K562 (cell line): ENCODE measurements around the gene APOBEC3C. TPM values are rescaled to one million over a fixed set of nuclear protein-coding genes. Genes with fewer than 3 reads are reported as not detected.

Source experiments
- ATAC-seq: fragments of 200-7000 bp; cut with Tn5 transposase; 3 replicates; pipeline ENCODE4 v1.9.1; 2020; ENCODE audit warnings: moderate library complexity
- BruUV-seq: library from RNA; stranded (reverse); fragments of 400-500 nt; replicated peaks from 2 replicates; lab custom pipeline; 2021; lab: Mats Ljungman, UMichigan
- CTCF ChIA-PET: fragments of 300-600 bp; formaldehyde crosslinking; extraction: SDS; loops from one replicate; lab custom pipeline; 2021; ENCODE audit warnings: low intra/inter-chr PET ratio; lab: Yijun Ruan, JAX
- POLR2A ChIA-PET: fragments of 300-600, 350-650 bp; sonication (Branson Sonifier 250); formaldehyde crosslinking; extraction: SDS; loops from one replicate; lab custom pipeline; 2021; ENCODE audit warnings: antibody characterized with exemption, inconsistent platforms; lab: Yijun Ruan, JAX
- DNase-seq, 4 experiments: peaks; one replicate each; pipeline versions ENCODE4 v3.0.0 to v3.0.0-alpha.2; 2011 to 2018; ENCODE audit warnings: low spot score in 3 of 4, mixed read lengths in 3 of 4; ENCODE audit errors: extremely low read depth in 1 of 4
- FAIRE-seq: peaks from 2 replicates; lab custom pipeline; 2011; peaks lifted over from hg19 to GRCh38; lab: Jason Lieb, UNC
- H2AFZ ChIP-seq: 2 replicates; pipeline ENCODE4 v1.6.0; 2011; ENCODE audit warnings: low read depth, low read length, control low read depth, inconsistent platforms
- H3K27ac ChIP-seq: fragments of 200-600 bp; 3 replicates; pipeline ENCODE4 v1.8.0; 2011; ENCODE audit warnings: low read depth, mild to moderate bottlenecking, control low read depth, inconsistent platforms, low read length, moderate library complexity, mixed read lengths; ENCODE audit errors: extremely low read depth
- H3K27me3 ChIP-seq, 2 experiments: fragments of 300-600 bp in 1 of 2; 2 replicates in 1 of 2; 3 replicates in 1 of 2; pipeline versions ENCODE4 v1.6.0 to v1.8.0; 2011; ENCODE audit warnings: inconsistent platforms in 2 of 2, low read length in 2 of 2, mild to moderate bottlenecking in 1 of 2, mixed read lengths in 1 of 2, moderate library complexity in 1 of 2; ENCODE audit not compliant: control insufficient read depth in 2 of 2, insufficient read depth in 2 of 2
- H3K36me3 ChIP-seq: fragments of 300-600 bp; 3 replicates; pipeline ENCODE4 v1.8.0; 2011; ENCODE audit warnings: mild to moderate bottlenecking, low read length, inconsistent platforms; ENCODE audit not compliant: control insufficient read depth, insufficient read depth
- H3K4me1 ChIP-seq, 2 experiments: fragments of 200-600 bp in 1 of 2; replicated peaks in 1 of 2; 2 replicates in 1 of 2; 3 replicates in 1 of 2; pipeline versions ENCODE4 v1.5.1 to v1.8.0; 2011; ENCODE audit warnings: inconsistent platforms in 2 of 2, low read length in 2 of 2, mild to moderate bottlenecking in 1 of 2, mixed read lengths in 1 of 2, moderate library complexity in 1 of 2; ENCODE audit not compliant: control insufficient read depth in 2 of 2, insufficient read depth in 2 of 2
- H3K4me2 ChIP-seq: 2 replicates; pipeline ENCODE4 v1.6.1; 2011; ENCODE audit warnings: low read length, control low read depth, inconsistent platforms, mixed read lengths; ENCODE audit not compliant: insufficient read depth
- H3K4me3 ChIP-seq: fragments of 200-600 bp; sonication (generic), shearing (Covaris generic); 2 replicates; pipeline ENCODE4 v1.5.1; 2016; ENCODE audit warnings: control low read depth, inconsistent platforms
- H3K79me2 ChIP-seq: fragments of 200-600 bp; 3 replicates; pipeline ENCODE4 v1.8.0; 2011; ENCODE audit warnings: low read length, inconsistent platforms; ENCODE audit not compliant: control insufficient read depth, insufficient read depth
- H3K9ac ChIP-seq, 2 experiments: 2 replicates each; pipeline versions ENCODE4 v1.6.0 to v1.6.1; 2011; ENCODE audit warnings: low read depth in 2 of 2, low read length in 2 of 2, control low read depth in 1 of 2, inconsistent platforms in 1 of 2, mild to moderate bottlenecking in 1 of 2, mixed read lengths in 1 of 2; ENCODE audit not compliant: insufficient read depth in 1 of 2
- H3K9me1 ChIP-seq: one replicate; pipeline ENCODE4 v1.6.0; 2011; ENCODE audit warnings: inconsistent platforms, mild to moderate bottlenecking, low read length, moderate library complexity; ENCODE audit not compliant: control insufficient read depth, insufficient read depth
- H3K9me3 ChIP-seq: replicated peaks from 2 replicates; pipeline ENCODE4 v1.5.1; 2011; ENCODE audit warnings: low read depth, low read length, inconsistent platforms; ENCODE audit not compliant: control insufficient read depth, insufficient read depth
- H4K20me1 ChIP-seq: replicated peaks from 2 replicates; pipeline ENCODE4 v1.6.1; 2011; ENCODE audit warnings: low read length, inconsistent platforms, mixed read lengths; ENCODE audit not compliant: control insufficient read depth, insufficient read depth
- CREM ChIP-seq: IDR thresholded peaks from 2 replicates; pipeline ENCODE4 v1.6.1; 2014; ENCODE audit warnings: antibody characterized with exemption, low read depth
- ETV5 ChIP-seq: sonication (generic); formaldehyde crosslinking; IDR thresholded peaks from 2 replicates; pipeline ENCODE4 v1.4.0; 2020; ENCODE audit warnings: low read depth, mild to moderate bottlenecking, missing genetic modification reagents
- GTF2B ChIP-seq: IDR thresholded peaks from 2 replicates; pipeline ENCODE4 v1.6.1; 2011; ENCODE audit not compliant: insufficient read length; ENCODE audit errors: extremely low read depth
- LARP7 ChIP-seq: fragments of 450-650 bp; IDR thresholded peaks from 2 replicates; pipeline ENCODE4 v1.6.1; 2016
- MCM7 ChIP-seq, 2 experiments: fragments of 450-650 bp; IDR thresholded peaks; 2 replicates each; pipeline ENCODE4 v1.6.1; 2016 to 2018
- PKNOX1 ChIP-seq: fragments of 450-650 bp; IDR thresholded peaks from 2 replicates; pipeline ENCODE4 v1.6.1; 2016
- POLR2AphosphoS5 ChIP-seq: IDR thresholded peaks from 2 replicates; pipeline ENCODE4 v1.6.1; 2011; ENCODE audit warnings: mild to moderate bottlenecking, low read depth, low read length, moderate library complexity; ENCODE audit not compliant: control insufficient read depth, insufficient read depth
- TAL1 ChIP-seq: fragments of 450-650 bp; IDR thresholded peaks from 2 replicates; pipeline ENCODE4 v1.6.1; 2016; ENCODE audit warnings: mild to moderate bottlenecking
- TRIM28 ChIP-seq: fragments of 450-650 bp; IDR thresholded peaks from 2 replicates; pipeline ENCODE4 v1.6.1; 2017
- USF1 ChIP-seq: sonication (generic); formaldehyde crosslinking; IDR thresholded peaks from 2 replicates; pipeline ENCODE4 v1.9.0; 2022; ENCODE audit warnings: mild to moderate bottlenecking, missing genetic modification reagents
- ZNF644 ChIP-seq: fragments of 200-800 bp; sonication (Bioruptor generic); IDR thresholded peaks from 2 replicates; pipeline ENCODE4 v1.6.1; 2016; ENCODE audit warnings: low read depth, missing genetic modification characterization, missing compliant biosample characterization
- ZNF668 ChIP-seq: fragments of 250-450 bp; sonication (Bioruptor Pico); IDR thresholded peaks from 2 replicates; pipeline ENCODE4 v1.8.0; 2022; ENCODE audit warnings: mild to moderate bottlenecking, inconsistent platforms
- ZNF717 ChIP-seq: fragments of 250-450 bp; sonication (Bioruptor Pico); IDR thresholded peaks from 2 replicates; pipeline ENCODE4 v1.5.0; 2021
- WGBS: fragments of 100-300 bp; shearing (Covaris generic); methylation state at CpG from one replicate; pipeline ENCODE4 v1.1.6; 2016; ENCODE audit warnings: low coverage, mixed read lengths; ENCODE audit not compliant: insufficient coverage; ENCODE audit errors: missing lambda C conversion rate; 5-methylcytosine and 5-hydroxymethylcytosine counted together
- in situ Hi-C: fragments of 300-500 bp; cut with MboI; formaldehyde crosslinking; loops from 4 replicates; pipeline ENCODE4 v1.15.0; 2018; ENCODE audit warnings: inconsistent platforms, mixed read lengths
- intact Hi-C: fragments of 100-400 bp; cut with micrococcal nuclease; formaldehyde crosslinking; loops from 2 replicates; pipeline ENCODE4 v1.14.2; 2022
- polyA plus RNA-seq, 8 experiments: library from polyadenylated mRNA; depleted of rRNA in 4 of 8; stranded (reverse) in 5 of 8; unstranded in 3 of 8; fragments of >200 nt; fragmentation: Nextera tagmentation in 2 of 8; fragmentation: Illumina TruSeq in 1 of 8; extraction: Ambion mirVana in 2 of 8; extraction: Trizol in 1 of 8; gene quantifications; 2 replicates each; pipeline versions ENCODE4 v1.2.1 to v1.2.3, GENCODE V29; 2011 to 2014; ENCODE audit warnings: inconsistent platforms in 1 of 8, missing spikeins in 1 of 8
- total RNA-seq, 7 experiments: library from RNA; depleted of rRNA in 6 of 7; stranded (reverse); fragments of >200 nt in 6 of 7; fragmentation: Illumina TruSeq in 2 of 7; extraction: Trizol in 2 of 7; gene quantifications; 2 replicates each; pipeline versions ENCODE4 v1.2.1 to v1.2.3, GENCODE V29; 2011 to 2021; ENCODE audit warnings: low replicate concordance in 1 of 7

The APOBEC3C gene
- total and polyA plus RNA-seq, 9 of the 15 experiments (the other 6 are each of a cell fraction or from before 2014, with no cell fraction given) = 12.4 to 285 (median 55.5) TPM

GRCh38 chr22:38970551-38970950, 43.5 kb upstream of the APOBEC3C start (continued):
- TF ChIP-seq ETV5 (CRISPR knock-in tag) = no peak
- TF ChIP-seq, all 486 proteins: peak for 0

GRCh38 chr22:38971202-38971601, 42.9 kb upstream of the APOBEC3C start:
- Histone ChIP-seq H3K79me2 (no peaks in the 10 kb centered on the region), H3K36me3 (no peaks in the 10 kb centered on the region), H3K27me3 (peaks cover 0 to 31% of the 10 kb centered on the region in 2 experiments; a peak in 3 of 5 replicates), H3K9ac (no peak overlapping the region), H3K27ac (no peak overlapping the region), H3K9me3 (no peaks in the 10 kb centered on the region), H3K4me1 (peaks cover under 1 to 9% of the 10 kb centered on the region in 2 experiments; a peak in 3 of 5 replicates)
- ATAC-seq (no peak), FAIRE-seq (no peak)
- WGBS = 0% methylated on average over 4 of the region's 5 CpGs
- CTCF ChIA-PET = no interaction called here
- intact Hi-C loops = no loop called here
- POLR2A ChIA-PET = interaction anchor here (0.7 to 0.9 kb wide), 2 partner anchors 8 to 11 kb away, joined by 3 read pairs; partner anchors contain the start of gene APOBEC3B
- no TSS peak for BruUV-seq
- TF ChIP-seq MCM7 (IDR thresholded peaks at IDR 0.05) = no peak
- TF ChIP-seq, all 486 proteins: peak for 0
- in situ Hi-C loops = no loop called here
- no peaks in the 10 kb centered on the region for H3K9me1 ChIP-seq
- H3K4me2 ChIP-seq = no peak overlapping the region
- H3K4me3 ChIP-seq = no peak overlapping the region
- H4K20me1 ChIP-seq = no peaks in the 10 kb centered on the region
- DNase-seq = no peak
- no peak overlapping the region for H2AFZ ChIP-seq

- ChIA-PET CTCF (interaction anchor here (1.4 kb wide), 1 partner anchor 31 kb away, joined by 4 read pairs; no protein-coding TSS in a partner anchor), POLR2A (interaction anchor here (0.7 to 0.9 kb wide), 2 partner anchors 8 to 11 kb away, joined by 3 read pairs; partner anchors contain the start of gene APOBEC3B)
- in situ Hi-C loops (no loop called here), intact Hi-C loops (no loop called here)
- no peak for ATAC-seq
- no peak for FAIRE-seq
- no peak overlapping the region for H3K4me2 ChIP-seq
- H3K36me3 ChIP-seq = no peaks in the 10 kb centered on the region
- no peak overlapping the region for H3K4me3 ChIP-seq
- H3K4me1 ChIP-seq = peaks cover 0 to 4% of the 10 kb centered on the region in 2 experiments; a peak in 3 of 5 replicates
- H2AFZ ChIP-seq = no peak overlapping the region
- no peaks in the 10 kb centered on the region for H3K9me1 ChIP-seq
- H3K27ac ChIP-seq = no peak overlapping the region
- peaks cover 0 to 31% of the 10 kb centered on the region in 2 experiments; a peak in 3 of 5 replicates for H3K27me3 ChIP-seq
- no peaks in the 10 kb centered on the region for H4K20me1 ChIP-seq
- H3K9me3 ChIP-seq = no peaks in the 10 kb centered on the region
- WGBS = 4% methylated on average over 3 of the region's 3 CpGs
- H3K79me2 ChIP-seq = no peaks in the 10 kb centered on the region
- no peak for DNase-seq
- no TSS peak for BruUV-seq
- H3K9ac ChIP-seq = no peak overlapping the region
- TF ChIP-seq TRIM28 (no peak), ZNF717 (CRISPR knock-in tag) (no peak), ZNF644 (tag) (no peak), CREM (no peak), USF1 (no peak), ZNF668 (CRISPR knock-in tag) (no peak), TAL1 (no peak), POLR2AphosphoS5 (no peak), GTF2B (no peak), LARP7 (no peak), PKNOX1 (no peak)
These were observed 42.3 kb upstream of the APOBEC3C start for GRCh38 chr22:38971791-38972190.
